Activated CD8-positive, alpha-beta T cell treated with anti-CD3 and anti-CD28 coated beads, Interleukin-2, amount 10 ng/mL, durations not matched to agents 7 days and 5 days (primary cell): ENCODE results near the gene LRRC52. TPM values are rescaled to one million over a fixed set of nuclear protein-coding genes. Genes with fewer than 3 reads are reported as not detected.

Source experiments
- total RNA-seq, 2 experiments: library from RNA; stranded (reverse); gene quantifications; one replicate each; pipeline ENCODE4 v1.2.3, GENCODE V29; 2021

Gene LRRC52
- total RNA-seq, 2 experiments from 2014 or later = not detected

Other genes with a start within 250 kb of the LRRC52 start
- gene LMX1A, start 187.3 kb upstream of the LRRC52 start, total RNA-seq = not detected
- gene RXRG, start 98.9 kb upstream of the LRRC52 start, total RNA-seq = not detected
- gene MGST3, start 87.2 kb downstream of the LRRC52 start, total RNA-seq = 10 to 100 TPM; 30.9 to 33.0 TPM
- gene ALDH9A1, start 154.6 kb downstream of the LRRC52 start, total RNA-seq = 10 to 100 TPM; 42.7 to 48.2 TPM
- 10 to 100 TPM; 89.0 to 90.1 TPM for gene TMCO1, start 224.9 kb downstream of the LRRC52 start, total RNA-seq